HEK293 (cell line): ENCODE results near the gene COL1A1.

ENCODE experiments used
- CTCF ChIA-PET: fragments of 350-600 bp; formaldehyde crosslinking; extraction: SDS; loops from one replicate; lab custom pipeline; 2021; ENCODE audit warnings: antibody characterized with exemption; lab: Yijun Ruan, JAX
- POLR2A ChIA-PET: fragments of 300-600 bp; formaldehyde crosslinking; extraction: SDS; loops from one replicate; lab custom pipeline; 2020; ENCODE audit warnings: antibody characterized with exemption, inconsistent platforms; lab: Yijun Ruan, JAX
- H3K27ac ChIP-seq: fragments of 200-500 bp; sonication (Bioruptor generic); 2 replicates; pipeline ENCODE4 v1.5.1; 2014; ENCODE audit warnings: low read depth, low read length, control low read depth, inconsistent platforms; ENCODE audit errors: extremely low read depth
- H3K36me3 ChIP-seq, 2 experiments: fragments of 200-500 bp in 1 of 2; sonication (Bioruptor generic) in 1 of 2; 1 replicate in 1 of 2; 2 replicates in 1 of 2; pipeline ENCODE4 v1.5.1; 2014 to 2017; ENCODE audit warnings: inconsistent platforms in 2 of 2, low read length in 2 of 2; ENCODE audit not compliant: control insufficient read depth in 2 of 2, insufficient read depth in 1 of 2
- H3K4me1 ChIP-seq: fragments of 200-500 bp; sonication (Bioruptor generic); 2 replicates; pipeline ENCODE4 v1.5.1; 2014; ENCODE audit warnings: mild to moderate bottlenecking, low read length, inconsistent platforms; ENCODE audit not compliant: control insufficient read depth, insufficient read depth
- H3K4me3 ChIP-seq: 2 replicates; pipeline ENCODE4 v1.5.1; 2011; ENCODE audit warnings: low read depth, mild to moderate bottlenecking, control low read depth, low read length, moderate library complexity
- H3K9me3 ChIP-seq: fragments of 200-500 bp; sonication (Bioruptor generic); 2 replicates; pipeline ENCODE4 v1.5.1; 2014; ENCODE audit warnings: low read depth, low read length, inconsistent platforms; ENCODE audit not compliant: control insufficient read depth, insufficient read depth
- BCL11A ChIP-seq: fragments of 450-650 bp; formaldehyde crosslinking; IDR thresholded peaks from 2 replicates; pipeline ENCODE4 v1.5.1; 2016; ENCODE audit warnings: low read depth, missing biosample characterization, missing genetic modification characterization
- BCL6B ChIP-seq: fragments of 450-650 bp; formaldehyde crosslinking; IDR thresholded peaks from 2 replicates; pipeline ENCODE4 v1.5.1; 2017; ENCODE audit warnings: missing biosample characterization, missing genetic modification characterization
- GFI1B ChIP-seq: fragments of 450-650 bp; formaldehyde crosslinking; IDR thresholded peaks from 2 replicates; pipeline ENCODE4 v1.5.1; 2016; ENCODE audit warnings: missing biosample characterization, missing genetic modification characterization
- KLF16 ChIP-seq: fragments of 450-650 bp; formaldehyde crosslinking; IDR thresholded peaks from 2 replicates; pipeline ENCODE4 v1.5.1; 2017; ENCODE audit warnings: missing biosample characterization, missing genetic modification characterization
- REPIN1 ChIP-seq: fragments of 450-650 bp; formaldehyde crosslinking; IDR thresholded peaks from 2 replicates; pipeline ENCODE4 v1.5.1; 2017; ENCODE audit warnings: missing biosample characterization, missing genetic modification characterization, low read depth
- TRIM28 ChIP-seq: IDR thresholded peaks from 2 replicates; pipeline ENCODE4 v1.6.1; 2011; ENCODE audit warnings: low read length, control low read depth, borderline replicate concordance
- YY2 ChIP-seq: fragments of 450-650 bp; formaldehyde crosslinking; IDR thresholded peaks from 2 replicates; pipeline ENCODE4 v1.5.1; 2016; ENCODE audit warnings: missing biosample characterization, missing genetic modification characterization
- ZBTB1 ChIP-seq: fragments of 450-650 bp; formaldehyde crosslinking; IDR thresholded peaks from 2 replicates; pipeline ENCODE4 v1.5.1; 2016; ENCODE audit warnings: missing biosample characterization, missing genetic modification characterization
- ZBTB20 ChIP-seq: fragments of 450-650 bp; formaldehyde crosslinking; IDR thresholded peaks from 2 replicates; pipeline ENCODE4 v1.5.1; 2016; ENCODE audit warnings: missing biosample characterization, missing genetic modification characterization
- ZNF138 ChIP-seq: fragments of 450-650 bp; formaldehyde crosslinking; IDR thresholded peaks from 2 replicates; pipeline ENCODE4 v1.5.1; 2016; ENCODE audit warnings: missing biosample characterization, missing genetic modification characterization, borderline replicate concordance
- ZNF148 ChIP-seq: fragments of 450-650 bp; formaldehyde crosslinking; IDR thresholded peaks from 2 replicates; pipeline ENCODE4 v1.5.0; 2017; ENCODE audit warnings: missing biosample characterization, missing genetic modification characterization, borderline replicate concordance
- ZNF155 ChIP-seq: fragments of 450-650 bp; formaldehyde crosslinking; IDR thresholded peaks from 2 replicates; pipeline ENCODE4 v1.5.1; 2016; ENCODE audit warnings: missing biosample characterization, missing genetic modification characterization
- ZNF202 ChIP-seq: fragments of 450-650 bp; formaldehyde crosslinking; IDR thresholded peaks from 2 replicates; pipeline ENCODE4 v1.5.1; 2016; ENCODE audit warnings: missing biosample characterization, missing genetic modification characterization, borderline replicate concordance
- ZNF211 ChIP-seq: fragments of 450-650 bp; formaldehyde crosslinking; IDR thresholded peaks from 2 replicates; pipeline ENCODE4 v1.5.1; 2016; ENCODE audit warnings: low read depth, missing biosample characterization, missing genetic modification characterization
- ZNF223 ChIP-seq: fragments of 450-650 bp; formaldehyde crosslinking; IDR thresholded peaks from 2 replicates; pipeline ENCODE4 v1.5.1; 2016; ENCODE audit warnings: missing biosample characterization, missing genetic modification characterization
- ZNF26 ChIP-seq: fragments of 450-650 bp; formaldehyde crosslinking; IDR thresholded peaks from 2 replicates; pipeline ENCODE4 v1.5.1; 2016; ENCODE audit warnings: missing biosample characterization, missing genetic modification characterization
- ZNF280D ChIP-seq: fragments of 450-650 bp; formaldehyde crosslinking; IDR thresholded peaks from 2 replicates; pipeline ENCODE4 v1.5.1; 2016; ENCODE audit warnings: missing biosample characterization, missing genetic modification characterization
- ZNF292 ChIP-seq: fragments of 450-650 bp; formaldehyde crosslinking; IDR thresholded peaks from 2 replicates; pipeline ENCODE4 v1.5.1; 2016; ENCODE audit warnings: low read depth, missing biosample characterization, missing genetic modification characterization, borderline replicate concordance
- ZNF311 ChIP-seq: fragments of 450-650 bp; formaldehyde crosslinking; IDR thresholded peaks from 2 replicates; pipeline ENCODE4 v1.5.1; 2017; ENCODE audit warnings: missing biosample characterization, missing genetic modification characterization, borderline replicate concordance
- ZNF335 ChIP-seq: fragments of 450-650 bp; formaldehyde crosslinking; conservative IDR thresholded peaks from 2 replicates; pipeline ENCODE4 v1.5.1; 2016; ENCODE audit warnings: missing biosample characterization, missing genetic modification characterization
- ZNF354C ChIP-seq: fragments of 450-650 bp; formaldehyde crosslinking; IDR thresholded peaks from 2 replicates; pipeline ENCODE4 v1.5.1; 2016; ENCODE audit warnings: missing biosample characterization, missing genetic modification characterization, low read depth, borderline replicate concordance
- ZNF416 ChIP-seq: fragments of 450-650 bp; formaldehyde crosslinking; IDR thresholded peaks from 2 replicates; pipeline ENCODE4 v1.5.1; 2016; ENCODE audit warnings: missing biosample characterization, missing genetic modification characterization
- ZNF501 ChIP-seq: fragments of 450-650 bp; formaldehyde crosslinking; IDR thresholded peaks from 2 replicates; pipeline ENCODE4 v1.5.1; 2016; ENCODE audit warnings: missing biosample characterization, missing genetic modification characterization
- ZNF561 ChIP-seq: fragments of 450-650 bp; IDR thresholded peaks from 2 replicates; pipeline ENCODE4 v1.5.1; 2018; ENCODE audit warnings: missing biosample characterization, missing genetic modification characterization, borderline replicate concordance
- ZNF580 ChIP-seq: fragments of 450-650 bp; formaldehyde crosslinking; IDR thresholded peaks from 2 replicates; pipeline ENCODE4 v1.5.1; 2016; ENCODE audit warnings: missing biosample characterization, missing genetic modification characterization
- ZNF585B ChIP-seq: fragments of 450-650 bp; formaldehyde crosslinking; IDR thresholded peaks from 2 replicates; pipeline ENCODE4 v1.5.1; 2016; ENCODE audit warnings: missing biosample characterization, missing genetic modification characterization
- ZNF626 ChIP-seq: fragments of 450-650 bp; sonication (Bioruptor Pico); formaldehyde crosslinking; IDR thresholded peaks from 2 replicates; pipeline ENCODE4 v1.5.1; 2018; ENCODE audit warnings: missing biosample characterization, missing genetic modification characterization, inconsistent platforms
- ZNF658 ChIP-seq: fragments of 450-650 bp; formaldehyde crosslinking; IDR thresholded peaks from 2 replicates; pipeline ENCODE4; 2016; ENCODE audit warnings: missing biosample characterization, missing genetic modification characterization

The COL1A1 gene

GRCh38 chr17:50151041-50151936 is 50.1 kb downstream of the COL1A1 start:
- H3K4me1 ChIP-seq = peaks cover 15% of the 10 kb centered on the region
- CTCF ChIA-PET = interaction anchor here (0.6 to 7.4 kb wide), 23 partner anchors 10 to 578 kb away, joined by 3 to 105 read pairs (median 4); partner anchors contain the start of gene PDK2
- TF ChIP-seq ZNF280D (tag by site-specific recombination) (no peak), YY2 (tag by site-specific recombination) (no peak), GFI1B (tag by site-specific recombination) (peak; percentile 65; the same call in 1 of the 2 replicates), ZBTB1 (no peak), ZNF416 (no peak), ZNF211 (tag by site-specific recombination) (no peak), BCL11A (peak; percentile 50), ZNF580 (tag by site-specific recombination) (peak; percentile 87), ZNF26 (tag by site-specific recombination) (no peak), ZNF223 (tag by site-specific recombination) (no peak), ZNF335 (peak; percentile 97), ZNF138 (tag by site-specific recombination) (no peak), ZNF626 (tag by site-specific recombination) (no peak), ZNF585B (tag by site-specific recombination) (no peak), KLF16 (0 out of 2 replicates have a peak, but pooled peaks have one; percentile 19), REPIN1 (no peak), ZNF202 (tag by site-specific recombination) (no peak), BCL6B (tag by site-specific recombination) (no peak), ZNF148 (no peak), ZNF155 (no peak), ZBTB20 (tag by site-specific recombination) (peak; percentile 100), ZNF561 (tag by site-specific recombination) (no peak; the same call in 1 of the 2 replicates), ZNF501 (tag by site-specific recombination) (peak; percentile 72; the same call in 1 of the 2 replicates), ZNF311 (tag by site-specific recombination) (no peak), ZNF292 (tag by site-specific recombination) (no peak), ZNF354C (no peak), TRIM28 (peak; percentile 6; the same call in 1 of the 2 replicates), ZNF658 (tag by site-specific recombination) (no peak)

More at GRCh38 chr17:50151041-50151936, 50.1 kb downstream of the COL1A1 start:
- H3K36me3 ChIP-seq = peaks cover 0 to 15% of the 10 kb centered on the region in 2 experiments; a peak in 1 of 3 replicates
- POLR2A ChIA-PET = interaction anchor here (0.5 to 3.0 kb wide), 21 partner anchors 10 to 586 kb away, joined by 3 to 30 read pairs (median 3); partner anchors contain the start of genes FAM117A, ITGA3, PDK2 and SAMD14
- H3K9me3 ChIP-seq = no peaks in the 10 kb centered on the region
- peak overlapping the region; percentile 93 for H3K27ac ChIP-seq
- peak overlapping the region; percentile 77 for H3K4me3 ChIP-seq
